Adrenal gland (tissue), 12 donors: ENCODE measurements around the gene COQ8B. TPM values are rescaled to one million over a fixed set of nuclear protein-coding genes. Genes with fewer than 3 reads are reported as not detected.

Experiments
- DNase-seq, 7 donors: peaks; one replicate each; pipeline ENCODE4 v3.0.0-alpha.2; 2019 to 2020
- H3K27ac ChIP-seq, 5 donors: fragments of 200-600 bp; sonication (generic) in 4 of 5; 1 replicate in 3 of 5; 2 replicates in 2 of 5; pipeline versions ENCODE4 v1.5.1 to v1.8.0; 2016 to 2020; ENCODE audit warnings: mild to moderate bottlenecking in 1 of 5
- H3K27me3 ChIP-seq: fragments of 200-600 bp; 2 replicates; pipeline ENCODE4 v1.8.0; 2021
- H3K36me3 ChIP-seq, 2 donors: fragments of 200-600 bp; replicated peaks in 1 of 2; 1 replicate in 1 of 2; 2 replicates in 1 of 2; pipeline versions ENCODE4 v1.5.1 to v1.8.0; 2018 to 2022
- H3K4me1 ChIP-seq, 2 donors: fragments of 200-600 bp; replicated peaks in 1 of 2; 1 replicate in 1 of 2; 2 replicates in 1 of 2; pipeline versions ENCODE4 v1.5.1 to v1.8.0; 2018 to 2021
- H3K4me3 ChIP-seq, 4 donors: fragments of 200-600 bp; sonication (generic) in 3 of 4; one replicate each; pipeline ENCODE4 v1.5.1; 2016 to 2018
- H3K9me3 ChIP-seq, 3 donors: fragments of 200-600 bp; sonication (generic) in 1 of 3; replicated peaks in 1 of 3; 1 replicate in 2 of 3; 2 replicates in 1 of 3; pipeline versions ENCODE4 v1.5.1 to v1.8.0; 2016 to 2021
- CTCF ChIP-seq, 6 experiments: fragments of 450-650 bp in 4 of 6; fragments of 200-600 bp in 2 of 6; sonication (generic) in 1 of 6; IDR thresholded peaks; 1 replicate in 5 of 6; 2 replicates in 1 of 6; pipeline versions ENCODE4 v1.5.1 to v1.8.0; 2016 to 2021; ENCODE audit warnings: antibody characterized with exemption in 6 of 6, mild to moderate bottlenecking in 2 of 6, moderate library complexity in 1 of 6
- POLR2A ChIP-seq, 2 donors: fragments of 450-650 bp; IDR thresholded peaks; one replicate each; pipeline ENCODE4 v1.6.1; 2017; ENCODE audit warnings: antibody characterized with exemption in 2 of 2, mild to moderate bottlenecking in 2 of 2, moderate library complexity in 1 of 2
- WGBS, 4 donors: extraction: QIAGEN DNeasy Blood & Tissue Kit in 2 of 4; methylation state at CpG; one replicate each; pipeline versions ENCODE4 v1.1.5 to v1.1.7; 2013 to 2017; 5-methylcytosine and 5-hydroxymethylcytosine counted together
- intact Hi-C, 2 donors: fragments of 100-400 bp; cut with DNase I; formaldehyde crosslinking; loops; one replicate each; pipeline versions ENCODE4 v1.14.1 to v1.15.0; 2022 to 2023
- polyA plus RNA-seq, 3 donors: library from polyadenylated mRNA; stranded (reverse); fragments of 200-250 nt in 2 of 3; fragments of 350-450 nt in 1 of 3; fragmentation: Illumina TruSeq in 1 of 3; extraction: RNeasy Lipid Tissue Mini Kit (QIAGEN cat#74804) in 1 of 3; gene quantifications; one replicate each; pipeline ENCODE4 v1.2.3, GENCODE V29; 2013 to 2014
- total RNA-seq, 9 donors: library from RNA; depleted of rRNA in 4 of 9; stranded (reverse); fragments of >200 nt in 4 of 9; fragments of 120-200 nt in 1 of 9; fragmentation: NEBNext Ultra II Directional in 1 of 9; extraction: Animal tissue kit (Norgen Biotek cat#: 25700) in 1 of 9; gene quantifications; one replicate each; pipeline versions ENCODE4 v1.1.0 to v1.2.4, GENCODE V29; 2013 to 2023
- donor health status: healthy with polysubstance abuse.
- donor health status: Bipolar disorder and iron deficiency.
- donor health status: DM: yes; HTN: yes; CAD: no.
- donor health status: DM: no; HTN: no; CAD: no.
- donor health status: DM: no; HTN: no; CAD: no.
- donor health status: DM: yes; HTN: yes; CAD: no.

COQ8B gene
- total and polyA plus RNA-seq, 12 donors, result 13.7 to 80.4 (median 48.9) TPM

GRCh38 chr19:40686882-40687524 is 29.7 kb downstream of the COQ8B start:
- no peak overlapping the region for H3K4me3 ChIP-seq
- DNase-seq, result no peak
- H3K9me3 ChIP-seq, result no peaks in the 10 kb centered on the region
- H3K4me1 ChIP-seq, result peaks cover 13 to 15% of the 10 kb centered on the region in 2 donors
- peaks cover 0 to 15% of the 10 kb centered on the region in 2 donors for H3K36me3 ChIP-seq
- peak overlapping the region in 2 of 5 donors; percentile 30 to 89 for H3K27ac ChIP-seq
- intact Hi-C loops, result no loop called here
- H3K27me3 ChIP-seq, result no peaks in the 10 kb centered on the region
- TF ChIP-seq POLR2A (IDR thresholded peaks at IDR 0.05), result no peak
- no peak for TF ChIP-seq CTCF (IDR thresholded peaks at IDR 0.05)
- 83 to 93% (median 90%) methylated on average over 8 to 14 of the region's 14 CpGs for WGBS, 4 donors

DNA sequence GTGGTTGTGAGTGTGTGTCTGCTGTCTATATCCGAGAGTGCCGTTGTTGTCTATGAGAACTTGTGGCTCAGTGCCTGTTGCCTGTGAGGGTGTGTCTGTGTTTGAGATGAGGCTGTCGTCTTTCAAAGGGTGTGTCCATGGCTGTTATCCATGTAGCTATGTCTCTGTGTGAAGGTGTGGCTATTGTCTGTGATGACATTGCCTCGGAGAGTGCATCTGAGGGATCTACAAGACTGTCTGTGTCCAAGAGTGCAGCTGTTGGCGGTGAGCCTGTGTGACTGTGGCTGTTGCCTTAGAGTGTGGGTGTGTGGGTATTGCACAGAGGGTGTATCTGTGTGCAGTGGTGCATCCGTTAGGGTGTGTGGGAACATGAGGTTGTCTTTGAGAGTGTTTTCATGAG is 31.1 kb downstream of the COQ8B start:
- Histone ChIP-seq H3K36me3 (peaks cover 0 to 22% of the 10 kb centered on the region in 2 donors), H3K4me3 (no peak overlapping the region)

DNA sequence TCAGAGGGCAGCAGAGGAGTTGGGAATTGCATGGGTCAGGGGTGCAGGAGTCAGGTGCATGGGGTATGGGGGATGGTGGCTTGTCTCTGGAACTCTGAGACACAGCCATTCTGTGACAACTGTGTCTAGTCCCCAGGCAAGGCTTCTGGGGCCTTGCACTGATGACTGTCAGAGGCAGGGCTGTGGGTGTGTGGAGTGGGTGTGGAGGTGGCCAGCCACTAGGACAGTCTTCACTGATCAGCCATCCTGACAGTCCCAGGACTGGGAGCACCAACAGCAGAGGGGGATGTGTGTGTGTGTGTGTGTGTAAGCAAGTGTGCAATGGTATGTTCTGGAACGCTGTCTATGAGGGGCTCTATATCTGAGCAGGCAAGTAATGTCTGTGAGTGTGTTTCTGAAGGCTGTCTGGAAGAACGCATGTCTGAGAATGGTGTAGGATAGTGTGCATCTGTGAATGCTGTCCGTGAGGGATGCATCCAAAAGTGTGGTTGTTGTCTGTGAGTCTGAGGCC is 31.6 kb downstream of the COQ8B start:
- peaks cover 0 to 27% of the 10 kb centered on the region in 2 donors for H3K36me3 ChIP-seq
- WGBS, 4 donors, result 76 to 95% (median 85%) methylated on average over 2 to 3 of the region's 3 CpGs
- H3K4me1 ChIP-seq, result peaks cover 5 to 12% of the 10 kb centered on the region in 2 donors
- no peaks in the 10 kb centered on the region for H3K27me3 ChIP-seq
- H3K27ac ChIP-seq, result peak overlapping the region in 1 of 5 donors; percentile 22
- no peak overlapping the region for H3K4me3 ChIP-seq
- TF ChIP-seq POLR2A (IDR thresholded peaks at IDR 0.05) (no peak), CTCF (IDR thresholded peaks at IDR 0.05) (no peak)
- intact Hi-C loops, result no loop called here
- no peaks in the 10 kb centered on the region for H3K9me3 ChIP-seq
- DNase-seq, result no peak

More for the DNA sequence above, 31.1 kb downstream of the COQ8B start:
- WGBS, 4 donors, result 75 to 80% (median 78%) methylated on average over 4 to 6 of the region's 6 CpGs
- peaks cover 8 to 13% of the 10 kb centered on the region in 2 donors for H3K4me1 ChIP-seq
- no peak for DNase-seq
- H3K27me3 ChIP-seq, result no peaks in the 10 kb centered on the region
- TF ChIP-seq POLR2A (IDR thresholded peaks at IDR 0.05) (no peak), CTCF (IDR thresholded peaks at IDR 0.05) (no peak)
- H3K27ac ChIP-seq, result peak overlapping the region in 1 of 5 donors; percentile 22
- no peaks in the 10 kb centered on the region for H3K9me3 ChIP-seq
- intact Hi-C loops, result no loop called here

DNA sequence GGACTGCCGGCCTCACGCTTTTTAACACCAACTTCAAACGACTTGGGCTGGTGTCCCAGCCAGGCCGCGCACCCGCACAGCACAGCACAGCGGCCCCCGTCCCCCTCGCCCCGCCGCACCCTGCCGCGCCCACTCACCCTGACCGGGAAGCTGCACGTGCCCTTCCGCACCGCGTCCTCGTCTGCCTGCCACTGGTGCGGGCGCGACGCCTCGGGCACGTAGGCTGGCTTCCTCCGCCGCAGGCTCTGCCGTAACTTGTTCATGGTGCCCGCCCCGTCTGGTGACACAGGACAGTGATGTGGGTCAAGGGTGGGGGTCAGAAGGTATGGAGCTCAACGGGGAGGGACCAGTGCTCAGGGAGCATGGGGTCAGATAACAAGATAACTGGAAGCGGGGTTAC is 32.4 kb downstream of the COQ8B start:
- H3K9me3 ChIP-seq, result no peaks in the 10 kb centered on the region
- H3K4me1 ChIP-seq, result peaks cover 0 to 8% of the 10 kb centered on the region in 2 donors
- no peak overlapping the region for H3K27ac ChIP-seq
- intact Hi-C loops, result no loop called here
- H3K36me3 ChIP-seq, result peaks cover 0 to 29% of the 10 kb centered on the region in 2 donors
- 94 to 96% (median 95%) methylated on average over 31 to 32 of the region's 32 CpGs for WGBS, 4 donors
- H3K4me3 ChIP-seq, result no peak overlapping the region
- TF ChIP-seq POLR2A (IDR thresholded peaks at IDR 0.05), result no peak
- no peak for TF ChIP-seq CTCF (IDR thresholded peaks at IDR 0.05)
- DNase-seq, result no peak
- no peaks in the 10 kb centered on the region for H3K27me3 ChIP-seq
